T-helper 22 cell (primary cell): ENCODE measurements around the gene FAM228B.
"Not testable (repeated sequence)": the region's sequence is repeated elsewhere in the genome, so short reads cannot be mapped to it uniquely, and the experiment has no call there.

ENCODE experiments used
- DNase-seq: peaks from one replicate; pipeline ENCODE4 v3.0.0-alpha.2; 2020; ENCODE audit warnings: low read depth

Gene FAM228B

DNA sequence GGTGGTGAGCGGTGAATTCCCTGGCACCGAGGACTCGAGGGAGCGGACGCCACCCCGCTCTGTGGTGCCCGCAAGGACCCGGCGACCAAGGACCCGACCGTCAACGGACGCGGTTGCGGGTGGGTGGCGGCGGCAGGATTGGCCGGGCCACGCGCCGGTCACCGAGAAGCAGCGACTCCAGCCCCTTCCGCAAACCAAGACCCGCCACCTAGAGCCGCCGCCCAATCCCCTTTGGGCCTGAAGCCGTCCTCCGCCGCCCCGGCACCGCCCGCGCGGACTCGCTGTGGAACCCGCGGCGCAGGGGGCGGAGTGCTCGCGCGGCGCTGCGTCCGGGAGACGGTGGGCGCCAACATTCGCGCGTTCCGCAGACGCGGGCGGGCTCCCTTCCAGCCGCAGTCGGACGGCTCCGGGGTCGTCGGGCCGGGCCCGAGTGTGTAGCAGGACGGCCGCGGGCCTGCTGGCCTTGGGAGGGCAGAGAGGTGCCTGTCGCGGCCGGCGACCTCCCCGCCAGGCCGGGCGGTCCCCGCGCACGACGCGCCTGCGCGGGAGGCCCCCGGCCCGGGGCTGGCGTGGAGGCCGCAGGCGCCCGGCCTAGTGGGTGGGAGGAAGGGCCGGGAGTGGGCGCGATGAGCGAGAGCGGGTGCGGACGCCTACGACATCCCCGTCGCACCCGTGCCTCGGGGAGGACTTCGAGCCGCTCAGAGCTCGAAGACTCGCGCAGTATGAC is at the start of gene FAM228B, which contains the start of gene PFN4:
Gene FAM228B, plus strand, starts transcription at position 275 of the 727 bp plus-strand sequence. CDS start 893 bp downstream, outside the sequence.
Gene PFN4, minus strand, starts transcription at position 140 of the 727 bp plus-strand sequence. CDS start 799 bp downstream, outside the sequence.
- DNase-seq, result no peak

DNA sequence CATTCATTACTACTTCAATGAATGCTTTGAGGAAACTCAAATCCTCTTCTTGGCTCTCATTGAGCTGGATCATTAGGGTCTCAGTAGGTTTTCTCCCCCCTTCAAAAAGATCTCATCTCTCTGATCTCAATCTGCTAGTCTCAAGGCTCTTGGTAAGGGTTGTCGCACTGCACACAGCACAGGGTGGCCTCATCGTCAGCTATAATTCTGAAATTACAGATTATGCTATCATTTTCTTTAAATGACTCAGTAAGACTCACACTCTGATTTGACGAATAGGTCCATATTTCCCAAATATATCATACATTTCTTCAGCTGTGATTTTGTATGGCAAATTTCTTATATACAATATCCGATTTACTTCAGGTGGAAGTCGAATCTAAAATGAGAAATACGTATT is 49.5 kb upstream of the FAM228B start:
- no peak for DNase-seq

- no peak for DNase-seq
Observed at GRCh38 chr2:24075259-24075658, 48.0 kb upstream of the FAM228B start.

DNA sequence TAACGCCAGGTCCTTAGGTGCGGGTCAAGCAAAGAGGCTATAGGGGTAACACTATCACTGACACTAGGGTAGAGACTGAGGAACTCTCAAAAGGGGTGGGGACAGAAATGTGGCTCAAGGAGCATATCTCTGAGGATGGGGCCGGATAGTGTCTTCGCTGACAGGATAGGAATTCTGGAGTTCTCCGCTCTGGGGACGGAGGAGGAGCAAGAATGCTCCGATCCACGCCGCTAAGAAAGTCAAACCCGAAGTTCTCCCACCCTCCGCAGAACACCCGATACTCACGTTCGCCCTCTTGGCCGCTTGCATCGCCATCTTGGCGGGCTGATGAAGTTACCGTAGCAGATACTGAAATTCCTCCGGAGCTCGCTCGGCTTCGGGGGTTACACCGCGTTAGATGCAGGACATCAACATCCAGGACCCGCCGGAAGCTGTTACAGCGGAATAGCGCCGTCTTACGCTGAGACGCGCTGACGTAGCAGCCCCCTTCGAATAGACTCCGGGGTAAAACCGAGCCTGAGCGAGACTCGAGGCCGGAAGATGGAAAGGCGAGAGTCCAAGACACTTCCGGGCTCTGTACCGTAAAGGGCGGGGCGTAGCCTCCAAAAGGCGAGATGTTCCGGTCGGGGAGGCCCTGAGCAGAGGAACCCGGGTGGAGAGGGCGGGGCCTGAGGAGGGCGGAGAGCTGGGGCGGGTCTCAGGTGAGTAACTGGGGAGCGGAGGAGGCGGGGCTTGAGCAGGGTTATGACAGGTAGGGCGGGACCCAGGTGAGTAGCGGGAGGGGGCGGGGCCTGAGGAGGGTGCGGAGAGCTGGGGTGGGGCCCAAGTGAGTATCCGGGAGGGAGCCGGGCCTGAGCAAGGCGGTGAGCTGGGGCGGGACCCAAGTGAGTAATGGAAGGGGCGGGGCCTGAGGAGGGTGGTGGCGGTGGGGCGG is 47.1 kb upstream of the FAM228B start, which contains the start of gene SF3B6:
Gene SF3B6, minus strand, starts transcription at position 412 of the 934 bp plus-strand sequence. Its CDS starts 97 bp downstream, at position 315.
- peak; percentile 100 for DNase-seq

- DNase-seq, result no peak
Observed at GRCh38 chr2:24076849-24077534, 46.3 kb upstream of the FAM228B start.

- DNase-seq, result no peak
Observed at GRCh38 chr2:24077535-24077877, 45.8 kb upstream of the FAM228B start.

GRCh38 chr2:24077879-24078278 is 45.4 kb upstream of the FAM228B start:
- DNase-seq, result no peak

DNA sequence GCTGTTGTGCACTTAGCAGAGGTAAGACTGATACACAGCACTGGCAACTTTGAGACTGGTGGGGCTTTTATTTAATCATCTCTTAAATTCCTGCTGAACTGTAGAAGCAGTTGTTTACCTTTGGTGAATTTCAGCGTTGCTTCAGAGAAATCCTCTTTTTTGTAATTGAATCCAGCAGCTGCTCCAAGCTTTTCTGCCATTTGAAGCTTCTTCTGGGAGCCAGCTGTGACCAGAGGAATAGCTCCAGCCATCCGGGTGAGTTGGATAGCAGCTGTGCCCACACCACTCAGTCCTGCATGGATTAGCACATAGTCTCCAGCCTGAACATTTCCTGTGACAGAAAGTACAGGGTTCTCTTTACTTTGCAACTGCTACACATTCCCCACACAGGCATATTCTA is 42.6 kb upstream of the FAM228B start:
- DNase-seq, result no peak

GRCh38 chr2:24082787-24083566 is 40.3 kb upstream of the FAM228B start:
- no peak for DNase-seq

DNA sequence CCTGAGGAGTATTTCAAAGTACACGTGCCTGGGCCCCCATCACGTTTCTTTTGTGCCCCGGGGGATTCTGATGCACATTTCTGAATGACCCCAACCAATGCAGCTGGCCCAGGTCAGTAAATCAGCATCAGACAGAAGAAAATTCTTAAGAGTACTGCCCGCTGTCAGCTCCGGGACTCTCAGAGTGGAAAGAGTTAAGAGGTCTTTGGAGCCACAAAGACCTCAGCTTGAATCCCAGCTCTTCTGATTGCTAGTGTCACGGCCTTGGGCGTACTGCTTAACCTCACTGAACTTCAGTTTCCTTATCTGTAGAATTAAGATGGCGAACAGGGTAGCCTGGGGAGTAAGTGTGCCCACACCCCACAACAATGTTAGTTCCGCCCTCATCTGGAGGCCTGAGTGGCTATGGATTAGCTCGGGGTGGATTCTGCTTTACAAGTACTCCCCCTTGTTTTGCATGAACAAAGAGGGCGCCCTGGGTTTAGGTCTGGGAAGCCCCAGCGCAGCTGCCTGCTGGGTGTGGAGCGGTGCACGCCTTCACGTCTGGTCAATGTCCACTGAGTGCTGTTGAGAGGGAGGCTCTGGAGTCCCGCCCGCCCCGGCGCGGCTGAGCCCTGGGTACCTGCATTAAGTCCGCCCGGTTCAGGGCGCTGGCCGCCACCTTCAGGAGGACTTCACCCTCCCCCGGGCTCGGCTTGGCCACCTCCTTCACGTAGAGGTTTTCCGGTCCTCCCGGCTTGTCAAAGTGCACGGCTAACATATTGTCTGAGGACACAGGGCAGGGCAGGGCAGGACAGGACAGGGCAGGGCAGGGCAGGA is 39.5 kb upstream of the FAM228B start:
- peak; percentile 19 for DNase-seq

- DNase-seq, result peak; percentile 52
Observed at GRCh38 chr2:24084386-24085199, 38.7 kb upstream of the FAM228B start, which contains the start of gene TP53I3. TSS of gene TP53I3 (minus strand) at chr2:24084834. CDS start at chr2:24084326, 508 bp downstream.

DNA sequence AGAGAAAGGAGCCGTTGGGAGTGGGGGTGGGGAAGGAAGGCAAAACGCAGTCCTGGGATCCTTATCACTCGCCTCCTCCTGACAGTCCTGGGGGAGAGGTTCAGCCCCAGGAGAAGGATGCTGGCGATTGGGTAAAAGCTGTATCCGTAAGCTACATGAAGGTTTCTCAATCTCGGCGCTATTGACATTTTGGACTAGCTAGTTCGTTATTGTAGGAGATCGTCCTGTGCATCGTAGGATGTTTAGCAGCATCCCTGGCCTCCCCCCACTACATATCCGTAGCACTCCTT is 38.1 kb upstream of the FAM228B start:
- DNase-seq, result no peak

DNA sequence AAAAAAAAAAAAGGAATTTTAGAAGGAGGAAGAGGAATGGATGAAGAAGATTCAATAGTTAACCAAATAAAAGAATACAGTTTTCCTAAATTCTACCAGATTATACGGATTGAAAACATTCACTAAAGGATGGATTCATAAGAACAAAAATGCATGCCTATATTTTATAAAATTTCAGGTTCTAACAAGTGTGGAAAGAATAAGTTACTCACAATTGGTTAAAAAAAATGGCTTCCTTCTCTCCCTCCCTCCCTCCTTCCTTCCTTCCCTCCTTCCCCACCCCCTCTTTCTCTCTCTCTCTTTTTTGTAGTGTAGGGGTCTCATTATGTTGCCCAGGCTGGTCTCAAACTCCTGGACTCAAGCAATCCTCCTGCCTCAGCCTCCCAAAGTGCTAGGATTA is 37.0 kb upstream of the FAM228B start:
- DNase-seq, result no peak

- DNase-seq, result no peak
Observed at GRCh38 chr2:24087032-24087431, 36.2 kb upstream of the FAM228B start.

DNA sequence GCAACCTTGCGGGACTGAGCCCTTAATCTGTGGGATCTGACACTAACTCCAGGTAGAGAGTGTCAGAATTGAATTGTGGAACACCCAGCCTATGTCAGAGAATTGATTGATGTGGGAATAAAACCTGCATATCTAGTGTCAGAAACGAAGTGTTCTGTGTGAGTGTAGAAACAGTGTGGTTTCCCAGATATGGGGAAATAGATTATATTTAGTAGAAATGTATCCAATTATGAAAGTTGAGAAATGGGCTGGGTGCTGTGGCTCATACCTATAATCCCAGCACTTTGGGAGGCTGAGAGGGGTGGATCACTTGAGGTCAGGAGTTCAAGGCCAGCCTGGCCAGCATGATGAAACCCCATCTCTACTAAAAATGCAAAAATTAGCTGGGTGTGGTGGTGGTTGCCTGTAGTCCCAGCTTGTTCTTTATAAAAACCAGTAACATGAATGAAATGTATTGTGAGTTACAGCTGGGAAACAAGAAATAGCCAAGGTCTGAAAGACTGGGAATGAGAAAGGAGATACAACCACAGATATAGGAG is 34.4 kb upstream of the FAM228B start:
- no peak for DNase-seq

- DNase-seq, result not testable (repeated sequence)
Observed at GRCh38 chr2:24093270-24093669, 30.0 kb upstream of the FAM228B start.

DNA sequence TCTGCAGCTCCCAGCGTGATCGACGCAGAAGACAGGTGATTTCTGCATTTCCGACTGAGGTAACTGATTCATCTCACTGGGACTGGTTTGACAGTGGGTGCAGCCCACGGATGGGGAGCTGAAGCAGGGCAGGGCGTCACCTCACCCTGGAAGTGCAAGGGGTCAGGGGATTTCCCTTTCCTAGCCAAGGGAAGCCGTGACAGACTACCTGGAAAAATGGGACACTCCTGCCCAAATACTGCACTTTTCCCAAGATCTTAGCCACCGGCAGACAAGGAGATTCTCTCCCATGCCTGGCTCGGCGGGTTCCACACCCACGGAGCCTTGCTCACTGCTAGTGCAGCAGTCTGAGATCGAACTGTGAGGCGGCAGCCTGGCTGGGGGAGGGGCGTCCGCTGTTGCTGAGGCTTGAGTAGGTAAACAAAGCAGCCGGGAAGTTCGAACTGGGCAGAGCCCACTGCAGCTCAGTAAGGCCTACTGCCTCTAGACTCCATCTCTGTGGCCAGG is 28.0 kb upstream of the FAM228B start:
- DNase-seq, result not testable (repeated sequence)

GRCh38 chr2:24100732-24101131 is 22.5 kb upstream of the FAM228B start:
- not testable (repeated sequence) for DNase-seq

- no peak for DNase-seq
Observed at GRCh38 chr2:24101992-24102391, 21.3 kb upstream of the FAM228B start.
